Erythroblast (primary cell): ENCODE measurements around the gene TTC7B.
"Not testable (repeated sequence)": the region's sequence is repeated elsewhere in the genome, so short reads cannot be mapped to it uniquely, and the experiment has no call there.

Experiments used
- DNase-seq, 2 experiments: peaks; one replicate each; lab custom pipeline; 2025; lab: John Stamatoyannopoulos, UW
- GATA1 ChIP-seq: IDR thresholded peaks from 2 replicates; pipeline ENCODE4 v1.6.1; 2011; ENCODE audit warnings: low read depth, mild to moderate bottlenecking, control low read depth, low read length, moderate library complexity
- POLR2A ChIP-seq: IDR thresholded peaks from 2 replicates; pipeline ENCODE4 v1.6.1; 2011; ENCODE audit warnings: mild to moderate bottlenecking, low read length

Gene TTC7B

GRCh38 chr14:90815822-90816662 is at the start of gene TTC7B:
TTC7B (minus strand) TSS chr14:90816430; CDS start chr14:90816295, 135 bp downstream.
- DNase-seq = peak; percentile 47 to 58
- TF ChIP-seq GATA1 (no peak), POLR2A (no peak)

GRCh38 chr14:90864741-90865140 is 48.5 kb upstream of the TTC7B start:
- DNase-seq = no peak
- TF ChIP-seq POLR2A (no peak), GATA1 (no peak)

- DNase-seq = no peak
- TF ChIP-seq POLR2A = no peak
- no peak for TF ChIP-seq GATA1
Measured at GRCh38 chr14:90858511-90858910, 42.3 kb upstream of the TTC7B start.

GRCh38 chr14:90857866-90858265 is 41.6 kb upstream of the TTC7B start:
- no peak for DNase-seq
- TF ChIP-seq POLR2A = no peak
- TF ChIP-seq GATA1 = no peak

DNA sequence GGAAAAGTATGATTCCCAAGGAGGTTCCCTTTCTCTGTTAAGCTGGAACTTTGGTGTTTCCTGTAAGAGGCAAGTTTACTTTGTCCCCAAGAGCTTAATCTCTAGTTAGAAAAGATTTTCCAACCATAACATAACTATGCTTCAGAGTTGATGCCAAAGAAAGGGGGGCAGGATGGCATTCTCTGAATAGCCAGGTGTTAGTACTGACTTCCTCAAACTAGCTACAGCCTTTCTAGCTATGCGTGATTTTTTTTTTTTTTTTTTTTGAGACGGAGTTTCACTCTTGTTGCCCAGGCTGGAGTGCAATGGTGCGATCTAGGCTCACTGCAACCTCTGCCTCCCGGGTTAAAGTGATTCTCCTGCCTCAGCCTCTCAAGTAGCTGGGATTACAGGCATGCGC is 39.9 kb upstream of the TTC7B start:
- DNase-seq = not testable (repeated sequence)

DNA sequence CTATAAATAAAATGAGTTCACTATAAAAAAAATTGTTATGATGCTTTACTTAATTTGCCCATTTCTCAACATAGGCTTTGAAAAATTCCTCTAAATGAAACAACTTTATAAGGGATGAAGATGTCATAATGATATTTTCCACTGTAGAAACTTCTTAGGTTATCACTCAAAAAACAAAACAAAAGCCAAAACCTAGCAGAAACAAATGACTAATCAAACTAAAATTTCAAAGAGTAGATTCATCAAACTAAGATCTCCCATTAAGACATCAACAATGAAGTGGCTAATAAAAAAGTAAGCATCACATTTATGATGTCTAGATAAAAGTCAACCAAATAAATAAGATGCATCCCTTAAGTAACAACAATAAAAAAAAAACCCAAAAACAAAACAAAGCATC is 36.9 kb upstream of the TTC7B start:
- DNase-seq = no peak
- no peak for TF ChIP-seq POLR2A
- no peak for TF ChIP-seq GATA1

DNA sequence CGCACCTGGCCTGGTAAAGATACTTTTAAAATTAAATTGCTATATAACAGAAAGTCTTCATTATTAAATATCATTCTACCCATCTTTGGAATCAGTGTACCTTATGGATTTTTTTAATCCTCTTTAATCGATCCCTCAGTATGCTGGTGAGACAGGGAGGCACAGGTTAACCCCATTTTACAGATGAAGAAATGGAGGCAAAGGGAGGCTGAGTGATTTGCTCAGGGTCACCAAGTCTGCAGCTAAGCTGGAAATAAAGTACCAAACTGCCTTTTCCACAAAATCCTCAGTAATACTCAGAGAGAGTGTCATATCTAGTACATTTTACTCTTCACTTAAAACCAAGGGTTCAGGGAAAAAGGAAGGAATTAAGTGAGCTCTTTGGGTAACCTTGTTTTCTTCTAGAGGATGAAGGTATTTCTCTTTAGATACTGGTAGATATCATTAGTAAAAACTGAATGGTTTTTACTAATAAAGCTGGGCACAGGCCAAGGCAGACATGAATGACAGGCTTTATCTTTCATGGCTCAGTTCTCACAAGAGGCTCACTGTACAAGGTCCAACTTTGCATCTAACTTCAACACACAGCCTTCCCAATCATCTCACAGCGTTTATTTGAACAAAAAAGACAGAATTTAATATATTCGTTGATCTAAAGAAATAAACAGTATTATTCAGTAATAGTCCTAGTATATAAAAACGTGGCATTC is 35.3 kb upstream of the TTC7B start:
- TF ChIP-seq POLR2A (no peak), GATA1 (no peak)
- DNase-seq = no peak

DNA sequence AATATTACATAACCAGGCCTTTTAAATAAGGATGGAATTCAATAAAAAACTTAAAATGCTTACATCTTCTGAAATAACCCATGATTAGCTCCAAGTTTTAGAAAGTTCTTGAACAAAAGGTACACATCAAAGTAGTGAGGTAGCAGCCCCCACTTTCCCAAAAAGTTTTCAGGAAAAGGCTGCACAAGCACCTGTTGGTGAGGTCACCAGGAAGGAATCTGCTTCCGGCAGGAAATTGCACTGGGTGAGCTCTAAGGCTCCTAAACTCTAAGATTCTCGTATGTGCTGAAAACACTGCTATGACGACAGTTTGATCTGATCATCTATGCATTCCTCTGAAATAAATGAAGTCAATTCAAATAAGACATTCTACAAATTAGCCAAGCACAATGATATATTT is 34.3 kb upstream of the TTC7B start:
- no peak for DNase-seq
- TF ChIP-seq POLR2A (no peak), GATA1 (no peak)

DNA sequence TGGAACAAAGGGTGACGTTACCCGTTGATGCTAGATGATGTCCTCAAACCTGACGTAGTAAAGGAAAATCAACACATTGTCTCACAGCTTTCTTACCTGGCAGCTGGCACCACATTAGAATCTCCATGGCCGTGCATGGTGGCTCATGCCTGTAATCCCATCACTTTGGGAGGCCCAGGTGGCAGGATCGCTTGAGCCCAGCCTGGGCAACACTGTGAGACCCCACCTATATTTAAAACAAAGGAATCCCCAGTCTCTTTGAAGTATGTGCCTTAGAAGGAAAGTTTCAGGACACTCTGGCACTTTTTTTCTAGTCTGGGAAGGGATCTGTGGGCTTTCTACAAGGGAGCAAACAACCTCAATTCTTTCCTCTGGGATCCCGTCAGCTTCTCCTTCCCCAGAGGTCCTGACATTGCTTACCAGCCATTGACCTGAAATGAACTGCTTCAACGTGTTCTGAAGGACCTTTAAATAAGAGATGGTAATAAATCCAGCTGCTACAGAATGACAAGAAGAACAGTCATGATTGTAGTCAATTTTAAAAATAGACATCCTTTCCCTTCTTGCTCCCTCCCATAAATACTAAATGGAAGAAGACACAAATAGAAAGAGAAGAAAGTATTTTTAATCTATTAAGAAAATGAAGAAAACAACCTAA is 33.7 kb upstream of the TTC7B start:
- TF ChIP-seq POLR2A = no peak
- no peak for TF ChIP-seq GATA1
- DNase-seq = no peak

GRCh38 chr14:90848944-90849731 is 32.9 kb upstream of the TTC7B start:
- no peak for TF ChIP-seq POLR2A
- no peak for TF ChIP-seq GATA1
- no peak for DNase-seq

GRCh38 chr14:90846511-90846910 is 30.3 kb upstream of the TTC7B start:
- TF ChIP-seq POLR2A (no peak), GATA1 (no peak)
- DNase-seq = no peak

DNA sequence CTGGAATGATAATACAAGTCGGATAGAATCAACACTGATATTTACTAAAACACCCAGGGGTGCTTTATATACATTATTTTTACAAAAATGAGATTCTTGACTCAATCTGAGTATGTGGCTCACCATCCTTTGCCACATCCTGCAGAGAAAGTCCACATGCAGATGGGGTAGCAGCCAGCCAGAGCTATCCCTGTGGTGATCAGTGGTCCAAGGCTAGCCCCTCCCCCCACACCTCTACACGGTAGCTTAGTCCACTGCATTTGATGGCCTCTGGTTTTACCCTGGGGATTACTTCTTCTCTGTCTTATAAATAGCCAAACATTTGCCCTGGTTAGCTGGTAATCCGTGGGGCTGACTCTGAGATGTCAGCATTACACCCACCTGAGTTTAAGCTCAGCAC is 28.1 kb upstream of the TTC7B start:
- TF ChIP-seq GATA1 (no peak), POLR2A (no peak)
- DNase-seq = no peak

- no peak for DNase-seq
- TF ChIP-seq POLR2A (no peak), GATA1 (no peak)
Measured at GRCh38 chr14:90842726-90843125, 26.5 kb upstream of the TTC7B start.

DNA sequence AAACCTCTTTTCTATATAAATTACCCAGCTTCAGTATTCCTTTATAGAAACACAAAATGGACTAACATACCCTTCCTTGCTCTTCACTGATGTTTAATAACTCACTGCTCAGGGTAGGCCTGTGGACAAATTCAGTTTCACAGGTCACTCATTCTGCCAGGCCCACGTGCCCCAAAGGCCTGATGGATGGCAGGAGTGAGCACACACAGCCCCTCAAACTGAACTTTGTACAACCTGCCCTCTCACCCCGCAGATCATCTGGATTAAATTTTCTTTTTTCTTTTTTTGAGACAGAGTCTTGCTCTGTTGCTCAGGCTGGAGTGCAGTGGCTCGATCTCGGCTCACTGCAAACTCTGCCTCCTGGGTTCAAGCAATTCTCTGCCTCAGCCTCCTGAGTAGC is 24.4 kb upstream of the TTC7B start:
- DNase-seq = not testable (repeated sequence)
